K562 (cell line): ENCODE data around the gene VTN. TPM values are rescaled to one million over a fixed set of nuclear protein-coding genes. Genes with fewer than 3 reads are reported as not detected.

Source experiments
- BRD9 ChIP-seq: fragments of 450-650 bp; IDR thresholded peaks from 2 replicates; pipeline ENCODE4 v1.6.1; 2018; ENCODE audit warnings: low read depth; ENCODE audit not compliant: partially characterized antibody
- E2F3 ChIP-seq: fragments of 250-450 bp; sonication (Bioruptor Pico); IDR thresholded peaks from 2 replicates; pipeline ENCODE4 v1.4.0; 2020; ENCODE audit warnings: mild to moderate bottlenecking
- ERF ChIP-seq: fragments of 450-650 bp; formaldehyde crosslinking; IDR thresholded peaks from 2 replicates; pipeline ENCODE4 v1.4.0; 2020; ENCODE audit warnings: mild to moderate bottlenecking, mixed read lengths
- ETS1 ChIP-seq: conservative IDR thresholded peaks from 2 replicates; pipeline ENCODE4 v1.6.1; 2011; ENCODE audit warnings: low read depth, mild to moderate bottlenecking, low read length; ENCODE audit not compliant: control insufficient read depth
- HNRNPUL1 ChIP-seq: fragments of 200-400 bp; formaldehyde crosslinking; IDR thresholded peaks from 2 replicates; pipeline ENCODE4 v1.6.1; 2017; ENCODE audit warnings: low read length
- L3MBTL2 ChIP-seq: fragments of 450-650 bp; IDR thresholded peaks from 2 replicates; pipeline ENCODE4 v1.6.1; 2016; ENCODE audit warnings: mild to moderate bottlenecking, moderate library complexity
- MTA2 ChIP-seq: fragments of 450-650 bp; IDR thresholded peaks from 2 replicates; pipeline ENCODE4 v1.6.1; 2016; ENCODE audit warnings: low read depth
- RBFOX2 ChIP-seq: fragments of 200-400 bp; formaldehyde crosslinking; IDR thresholded peaks from 2 replicates; pipeline ENCODE4 v1.6.1; 2017; ENCODE audit warnings: low read depth, mild to moderate bottlenecking, low read length, moderate library complexity
- RBM22 ChIP-seq: fragments of 200-400 bp; formaldehyde crosslinking; IDR thresholded peaks from 2 replicates; pipeline ENCODE4 v1.6.1; 2018; ENCODE audit warnings: low read length, low read depth; ENCODE audit not compliant: poor library complexity, severe bottlenecking
- RFX7 ChIP-seq: fragments of 250-450 bp; sonication (Bioruptor Pico); IDR thresholded peaks from 2 replicates; pipeline ENCODE4 v1.5.1; 2021; ENCODE audit warnings: mild to moderate bottlenecking
- ZBTB9 ChIP-seq: fragments of 450-650 bp; formaldehyde crosslinking; IDR thresholded peaks from 2 replicates; pipeline ENCODE4 v1.4.0; 2020; ENCODE audit warnings: mild to moderate bottlenecking, moderate library complexity
- ZKSCAN8 ChIP-seq: fragments of 200-800 bp; sonication (Bioruptor generic); IDR thresholded peaks from 2 replicates; pipeline ENCODE4 v1.6.1; 2016; ENCODE audit warnings: missing genetic modification characterization, missing compliant biosample characterization
- ZNF224 ChIP-seq: sonication (generic); formaldehyde crosslinking; IDR thresholded peaks from 2 replicates; pipeline ENCODE4 v1.8.0; 2022; ENCODE audit warnings: mild to moderate bottlenecking, missing genetic modification reagents
- ZNF347 ChIP-seq: fragments of 450-650 bp; formaldehyde crosslinking; IDR thresholded peaks from 2 replicates; pipeline ENCODE4 v1.4.0; 2020; ENCODE audit warnings: low read depth, mild to moderate bottlenecking, moderate library complexity
- ZNF407 ChIP-seq: fragments of 450-650 bp; IDR thresholded peaks from 2 replicates; pipeline ENCODE4 v1.6.1; 2016; ENCODE audit warnings: low read depth
- polyA plus RNA-seq, 8 experiments: library from polyadenylated mRNA; depleted of rRNA in 4 of 8; stranded (reverse) in 5 of 8; unstranded in 3 of 8; fragments of >200 nt; fragmentation: Nextera tagmentation in 2 of 8; fragmentation: Illumina TruSeq in 1 of 8; extraction: Ambion mirVana in 2 of 8; extraction: Trizol in 1 of 8; gene quantifications; 2 replicates each; pipeline versions ENCODE4 v1.2.1 to v1.2.3, GENCODE V29; 2011 to 2014; ENCODE audit warnings: inconsistent platforms in 1 of 8, missing spikeins in 1 of 8
- total RNA-seq, 7 experiments: library from RNA; depleted of rRNA in 6 of 7; stranded (reverse); fragments of >200 nt in 6 of 7; fragmentation: Illumina TruSeq in 2 of 7; extraction: Trizol in 2 of 7; gene quantifications; 2 replicates each; pipeline versions ENCODE4 v1.2.1 to v1.2.3, GENCODE V29; 2011 to 2021; ENCODE audit warnings: low replicate concordance in 1 of 7
- TF ChIP-seq, protein P1 (sequence below): sonication (generic); formaldehyde crosslinking; IDR thresholded peaks from 2 replicates; pipeline ENCODE4 v1.8.0; 2022; ENCODE audit warnings: mild to moderate bottlenecking, missing genetic modification reagents

The VTN gene
- total and polyA plus RNA-seq, 9 of the 15 experiments (the other 6 are each of a cell fraction or from before 2014, with no cell fraction given), result 0.13 to 1.0 (median 0.29) TPM; not detected in 1

GRCh38 chr17:28335201-28335958, 34.7 kb downstream of the VTN start, which contains the start of the genes IFT20 and TNFAIP1 (continued):
- TF ChIP-seq ZNF407, result no peak
- TF ChIP-seq ERF (CRISPR knock-in tag), result peak; percentile 86
- peak; percentile 62 for TF ChIP-seq L3MBTL2
- no peak for TF ChIP-seq ZNF224 (CRISPR knock-in tag)
- no peak for TF ChIP-seq ZKSCAN8 (CRISPR knock-in tag)
- no peak for TF ChIP-seq RBM22
- no peak for TF ChIP-seq BRD9
- TF ChIP-seq HNRNPUL1, result no peak
- TF ChIP-seq ETS1, result peak; percentile 99
- TF ChIP-seq, protein P1, sequence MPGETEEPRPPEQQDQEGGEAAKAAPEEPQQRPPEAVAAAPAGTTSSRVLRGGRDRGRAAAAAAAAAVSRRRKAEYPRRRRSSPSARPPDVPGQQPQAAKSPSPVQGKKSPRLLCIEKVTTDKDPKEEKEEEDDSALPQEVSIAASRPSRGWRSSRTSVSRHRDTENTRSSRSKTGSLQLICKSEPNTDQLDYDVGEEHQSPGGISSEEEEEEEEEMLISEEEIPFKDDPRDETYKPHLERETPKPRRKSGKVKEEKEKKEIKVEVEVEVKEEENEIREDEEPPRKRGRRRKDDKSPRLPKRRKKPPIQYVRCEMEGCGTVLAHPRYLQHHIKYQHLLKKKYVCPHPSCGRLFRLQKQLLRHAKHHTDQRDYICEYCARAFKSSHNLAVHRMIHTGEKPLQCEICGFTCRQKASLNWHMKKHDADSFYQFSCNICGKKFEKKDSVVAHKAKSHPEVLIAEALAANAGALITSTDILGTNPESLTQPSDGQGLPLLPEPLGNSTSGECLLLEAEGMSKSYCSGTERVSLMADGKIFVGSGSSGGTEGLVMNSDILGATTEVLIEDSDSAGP, result no peak
- TF ChIP-seq ZNF347 (CRISPR knock-in tag), result no peak
- peak; percentile 99 for TF ChIP-seq ZBTB9
- peak; percentile 78; the same call in 1 of the 2 replicates for TF ChIP-seq E2F3 (CRISPR knock-in tag)
- no peak for TF ChIP-seq RFX7 (CRISPR knock-in tag)
- peak; percentile 85 for TF ChIP-seq RBFOX2
- peak; percentile 79 for TF ChIP-seq MTA2
